GM12878 (cell line): ENCODE results near the gene PRRX1. TPM values are rescaled to one million over a fixed set of nuclear protein-coding genes. Genes with fewer than 3 reads are reported as not detected.

Source experiments
- BHLHE40 ChIP-seq, 2 experiments: fragments of 450-650 bp in 1 of 2; IDR thresholded peaks; 2 replicates each; pipeline ENCODE4 v1.6.1; 2011 to 2017; ENCODE audit warnings: low read depth in 2 of 2, borderline replicate concordance in 1 of 2, improper control_type of control experiment in 1 of 2, low read length in 1 of 2, mild to moderate bottlenecking in 1 of 2
- ETV6 ChIP-seq, 2 experiments: fragments of 450-650 bp in 1 of 2; IDR thresholded peaks in 1 of 2; conservative IDR thresholded peaks in 1 of 2; 2 replicates each; pipeline ENCODE4 v1.6.1; 2014; ENCODE audit warnings: antibody characterized with exemption in 1 of 2, borderline replicate concordance in 1 of 2, low read depth in 1 of 2, mild to moderate bottlenecking in 1 of 2, moderate library complexity in 1 of 2
- FOS ChIP-seq: IDR thresholded peaks from 3 replicates; pipeline ENCODE4 v1.6.1; 2011; ENCODE audit warnings: borderline replicate concordance; ENCODE audit not compliant: insufficient read length; ENCODE audit errors: extremely low read depth
- IKZF2 ChIP-seq, 2 experiments: fragments of 450-650 bp; IDR thresholded peaks; 2 replicates each; pipeline ENCODE4 v1.6.1; 2017; ENCODE audit warnings: mild to moderate bottlenecking in 2 of 2, moderate library complexity in 2 of 2
- IRF4 ChIP-seq: IDR thresholded peaks from 2 replicates; pipeline ENCODE4 v1.6.1; 2011; ENCODE audit warnings: low read depth, low read length
- JUND ChIP-seq: IDR thresholded peaks from 2 replicates; pipeline ENCODE4 v1.6.1; 2012; ENCODE audit warnings: low read depth, mild to moderate bottlenecking, low read length, improper control_type of control experiment, moderate library complexity
- NBN ChIP-seq: fragments of 450-650 bp; IDR thresholded peaks from 2 replicates; pipeline ENCODE4 v1.6.1; 2016
- PAX8 ChIP-seq: fragments of 450-650 bp; IDR thresholded peaks from 2 replicates; pipeline ENCODE4 v1.6.1; 2017; ENCODE audit warnings: mild to moderate bottlenecking, moderate library complexity
- POLR2AphosphoS2 ChIP-seq: IDR thresholded peaks from 2 replicates; pipeline ENCODE4 v1.6.1; 2011; ENCODE audit warnings: low read depth, mild to moderate bottlenecking, low read length, improper control_type of control experiment, moderate library complexity
- SMARCA5 ChIP-seq: fragments of 450-650 bp; IDR thresholded peaks from 2 replicates; pipeline ENCODE4 v1.6.1; 2017; ENCODE audit warnings: mild to moderate bottlenecking
- SUPT20H ChIP-seq: IDR thresholded peaks from 2 replicates; pipeline ENCODE4 v1.6.1; 2011; ENCODE audit warnings: low read depth, mild to moderate bottlenecking, low read length, moderate library complexity, borderline replicate concordance; ENCODE audit not compliant: control insufficient read depth
- ZNF622 ChIP-seq: fragments of 450-650 bp; IDR thresholded peaks from 2 replicates; pipeline ENCODE4 v1.6.1; 2017; ENCODE audit warnings: mild to moderate bottlenecking, inconsistent platforms
- polyA plus RNA-seq, 11 experiments: library from polyadenylated mRNA; depleted of rRNA in 4 of 11; unstranded in 6 of 11; stranded (reverse) in 5 of 11; fragments of >200 nt; fragmentation: Nextera tagmentation in 4 of 11; fragmentation: Illumina TruSeq in 1 of 11; extraction: Ambion mirVana in 4 of 11; extraction: Trizol in 1 of 11; gene quantifications; 1 replicate in 1 of 11; 2 replicates in 10 of 11; pipeline versions ENCODE4 v1.2.1 to v1.2.3, GENCODE V29; 2011 to 2016; ENCODE audit warnings: inconsistent platforms in 2 of 11, missing spikeins in 2 of 11, low read depth in 1 of 11
- total RNA-seq, 4 experiments: library from RNA; depleted of rRNA in 3 of 4; stranded (reverse); fragments of >200 nt in 3 of 4; fragmentation: Illumina TruSeq in 1 of 4; extraction: Trizol in 1 of 4; gene quantifications; 2 replicates each; pipeline versions ENCODE4 v1.2.1 to v1.2.3, GENCODE V29; 2013 to 2021
- TF ChIP-seq, protein P1 (sequence below): IDR thresholded peaks from 2 replicates; pipeline ENCODE4 v1.6.1; 2012; ENCODE audit warnings: low read depth, low read length, improper control_type of control experiment
- TF ChIP-seq, protein P2 (sequence below): fragments of 450-650 bp; IDR thresholded peaks from 2 replicates; pipeline ENCODE4 v1.6.1; 2018; ENCODE audit warnings: borderline replicate concordance, mild to moderate bottlenecking; ENCODE audit not compliant: partially characterized antibody
- TF ChIP-seq, protein P3 (sequence below): fragments of 450-650 bp; IDR thresholded peaks from 2 replicates; pipeline ENCODE4 v1.6.1; 2017; ENCODE audit warnings: low read depth, mild to moderate bottlenecking, moderate library complexity

PRRX1 gene
- total and polyA plus RNA-seq, 10 of the 15 experiments (the other 5 are each of a cell fraction or from before 2014, with no cell fraction given), result 0.42 to 64.6 (median 1.5) TPM

DNA sequence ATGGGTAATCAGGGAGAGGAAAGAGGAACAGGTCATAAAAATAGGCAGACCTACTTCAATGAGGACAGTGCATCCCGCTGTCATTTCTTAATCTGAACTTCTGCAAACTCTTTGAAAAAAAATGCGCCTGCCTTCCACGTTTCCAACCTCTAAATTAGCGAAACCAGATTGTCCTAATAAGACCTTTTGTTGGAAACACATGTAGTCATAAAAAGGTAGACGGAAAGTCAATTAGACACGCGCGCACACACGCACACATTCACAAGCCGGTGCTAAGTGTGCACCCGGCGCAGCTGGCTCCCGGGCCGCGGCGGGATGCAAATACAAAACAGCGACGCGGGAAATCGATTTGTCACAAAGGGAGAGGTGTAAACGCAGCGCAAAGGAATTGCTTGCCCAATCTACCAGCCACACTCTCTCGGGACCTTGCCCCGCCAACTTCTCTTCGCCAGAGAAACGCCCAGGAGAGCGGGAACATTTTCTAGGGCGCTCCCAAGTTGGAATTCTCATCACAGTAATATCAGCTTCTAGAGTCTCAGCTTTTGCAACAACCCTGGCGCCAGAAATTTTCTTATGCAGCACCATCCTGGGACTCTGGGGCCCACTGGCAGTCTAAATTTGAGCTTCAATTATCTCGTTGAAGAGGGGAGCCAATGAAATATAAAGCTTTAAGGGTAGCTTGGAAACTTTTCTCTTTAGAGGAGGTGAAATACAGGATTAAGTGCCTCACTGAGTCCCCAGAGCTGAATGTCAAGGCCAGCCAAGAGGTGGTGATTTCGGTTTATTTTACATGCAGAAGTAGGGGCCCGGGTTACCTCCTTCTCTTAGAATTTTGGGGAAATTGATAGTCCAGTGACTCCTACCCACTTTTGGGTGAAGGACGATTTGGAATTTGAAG is 4.5 kb downstream of the PRRX1 start (continued):
- no peak for TF ChIP-seq POLR2AphosphoS2
- TF ChIP-seq ETV6 (conservative IDR thresholded peaks at IDR 0.05 in 1 of 2, IDR thresholded peaks at IDR 0.05 in 1 of 2; ENCODE audit: borderline replicate concordance in 1 of 2, low read depth in 1 of 2), result no peak
- TF ChIP-seq, protein P1, sequence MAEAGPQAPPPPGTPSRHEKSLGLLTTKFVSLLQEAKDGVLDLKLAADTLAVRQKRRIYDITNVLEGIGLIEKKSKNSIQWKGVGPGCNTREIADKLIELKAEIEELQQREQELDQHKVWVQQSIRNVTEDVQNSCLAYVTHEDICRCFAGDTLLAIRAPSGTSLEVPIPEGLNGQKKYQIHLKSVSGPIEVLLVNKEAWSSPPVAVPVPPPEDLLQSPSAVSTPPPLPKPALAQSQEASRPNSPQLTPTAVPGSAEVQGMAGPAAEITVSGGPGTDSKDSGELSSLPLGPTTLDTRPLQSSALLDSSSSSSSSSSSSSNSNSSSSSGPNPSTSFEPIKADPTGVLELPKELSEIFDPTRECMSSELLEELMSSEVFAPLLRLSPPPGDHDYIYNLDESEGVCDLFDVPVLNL, result peak; percentile 67; the same call in 1 of the 2 replicates
- no peak for TF ChIP-seq ZNF622
- TF ChIP-seq IKZF2 (IDR thresholded peaks at IDR 0.05), result peak; percentile 13 to 41; a peak in 2 of 4 replicates
- no peak for TF ChIP-seq SMARCA5
- TF ChIP-seq SUPT20H, result no peak
- TF ChIP-seq NBN, result 0 out of 2 replicates have a peak, but pooled peaks have one; percentile 20
- TF ChIP-seq PAX8, result no peak
- TF ChIP-seq IRF4, result no peak
- TF ChIP-seq BHLHE40 (IDR thresholded peaks at IDR 0.05; ENCODE audit: borderline replicate concordance in 1 of 2, low read depth in 2 of 2, low read length in 1 of 2), result peak in 1 of 2 experiments; percentile 37; a peak in 1 of 4 replicates
- TF ChIP-seq, protein P2, sequence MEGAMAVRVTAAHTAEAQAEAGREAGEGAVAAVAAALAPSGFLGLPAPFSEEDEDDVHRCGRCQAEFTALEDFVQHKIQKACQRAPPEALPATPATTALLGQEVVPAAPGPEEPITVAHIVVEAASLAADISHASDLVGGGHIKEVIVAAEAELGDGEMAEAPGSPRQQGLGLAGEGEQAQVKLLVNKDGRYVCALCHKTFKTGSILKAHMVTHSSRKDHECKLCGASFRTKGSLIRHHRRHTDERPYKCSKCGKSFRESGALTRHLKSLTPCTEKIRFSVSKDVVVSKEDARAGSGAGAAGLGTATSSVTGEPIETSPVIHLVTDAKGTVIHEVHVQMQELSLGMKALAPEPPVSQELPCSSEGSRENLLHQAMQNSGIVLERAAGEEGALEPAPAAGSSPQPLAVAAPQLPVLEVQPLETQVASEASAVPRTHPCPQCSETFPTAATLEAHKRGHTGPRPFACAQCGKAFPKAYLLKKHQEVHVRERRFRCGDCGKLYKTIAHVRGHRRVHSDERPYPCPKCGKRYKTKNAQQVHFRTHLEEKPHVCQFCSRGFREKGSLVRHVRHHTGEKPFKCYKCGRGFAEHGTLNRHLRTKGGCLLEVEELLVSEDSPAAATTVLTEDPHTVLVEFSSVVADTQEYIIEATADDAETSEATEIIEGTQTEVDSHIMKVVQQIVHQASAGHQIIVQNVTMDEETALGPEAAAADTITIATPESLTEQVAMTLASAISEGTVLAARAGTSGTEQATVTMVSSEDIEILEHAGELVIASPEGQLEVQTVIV, result no peak
- TF ChIP-seq FOS, result no peak
- TF ChIP-seq, protein P3, sequence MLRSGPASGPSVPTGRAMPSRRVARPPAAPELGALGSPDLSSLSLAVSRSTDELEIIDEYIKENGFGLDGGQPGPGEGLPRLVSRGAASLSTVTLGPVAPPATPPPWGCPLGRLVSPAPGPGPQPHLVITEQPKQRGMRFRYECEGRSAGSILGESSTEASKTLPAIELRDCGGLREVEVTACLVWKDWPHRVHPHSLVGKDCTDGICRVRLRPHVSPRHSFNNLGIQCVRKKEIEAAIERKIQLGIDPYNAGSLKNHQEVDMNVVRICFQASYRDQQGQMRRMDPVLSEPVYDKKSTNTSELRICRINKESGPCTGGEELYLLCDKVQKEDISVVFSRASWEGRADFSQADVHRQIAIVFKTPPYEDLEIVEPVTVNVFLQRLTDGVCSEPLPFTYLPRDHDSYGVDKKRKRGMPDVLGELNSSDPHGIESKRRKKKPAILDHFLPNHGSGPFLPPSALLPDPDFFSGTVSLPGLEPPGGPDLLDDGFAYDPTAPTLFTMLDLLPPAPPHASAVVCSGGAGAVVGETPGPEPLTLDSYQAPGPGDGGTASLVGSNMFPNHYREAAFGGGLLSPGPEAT, result peak; percentile 15; the same call in 1 of the 2 replicates
- TF ChIP-seq JUND, result no peak
